HepG2 (cell line): Measurements from ENCODE around the gene ZG16. TPM values are rescaled to one million over a fixed set of nuclear protein-coding genes. Genes with fewer than 3 reads are reported as not detected.

Source experiments
- AKNA ChIP-seq: sonication (generic); formaldehyde crosslinking; IDR thresholded peaks from 2 replicates; pipeline ENCODE4 v1.4.0; 2020; ENCODE audit warnings: missing genetic modification reagents, borderline replicate concordance
- GATAD2A ChIP-seq: IDR thresholded peaks from 2 replicates; pipeline ENCODE4 v1.6.1; 2016
- HNF4G ChIP-seq, 2 experiments: sonication (generic) in 1 of 2; formaldehyde crosslinking in 1 of 2; IDR thresholded peaks; 2 replicates each; pipeline versions ENCODE4 v1.4.0 to v1.6.1; 2011 to 2020; ENCODE audit warnings: borderline replicate concordance in 2 of 2, low read depth in 2 of 2, mild to moderate bottlenecking in 2 of 2, low read length in 1 of 2, missing genetic modification reagents in 1 of 2, moderate library complexity in 1 of 2
- HNRNPLL ChIP-seq: fragments of 200-400 bp; formaldehyde crosslinking; IDR thresholded peaks from 2 replicates; pipeline ENCODE4 v1.6.1; 2017; ENCODE audit warnings: mild to moderate bottlenecking, low read depth, low read length; ENCODE audit not compliant: poor library complexity, severe bottlenecking
- IRF2 ChIP-seq: IDR thresholded peaks from 2 replicates; pipeline ENCODE4 v1.6.1; 2018; ENCODE audit warnings: missing genetic modification reagents, missing compliant biosample characterization
- IRX3 ChIP-seq: sonication (generic); formaldehyde crosslinking; IDR thresholded peaks from 2 replicates; pipeline ENCODE4 v1.8.1; 2023; ENCODE audit warnings: mild to moderate bottlenecking, low read depth, missing genetic modification reagents, borderline replicate concordance
- PAXIP1 ChIP-seq: sonication (generic); formaldehyde crosslinking; conservative IDR thresholded peaks from 2 replicates; pipeline ENCODE4 v1.4.0; 2020; ENCODE audit warnings: mild to moderate bottlenecking, missing genetic modification reagents, moderate library complexity
- RXRB ChIP-seq: IDR thresholded peaks from 2 replicates; pipeline ENCODE4 v1.6.1; 2016; ENCODE audit warnings: borderline replicate concordance, missing genetic modification reagents, missing compliant biosample characterization
- ZGPAT ChIP-seq: IDR thresholded peaks from 2 replicates; pipeline ENCODE4 v1.6.1; 2016; ENCODE audit warnings: mild to moderate bottlenecking
- ZNF253 ChIP-seq: sonication (generic); formaldehyde crosslinking; IDR thresholded peaks from 2 replicates; pipeline ENCODE4 v1.8.0; 2022; ENCODE audit warnings: mild to moderate bottlenecking, missing genetic modification reagents, borderline replicate concordance
- ZNF362 ChIP-seq: sonication (generic); formaldehyde crosslinking; IDR thresholded peaks from 2 replicates; pipeline ENCODE4 v1.4.0; 2020; ENCODE audit warnings: missing genetic modification reagents, mild to moderate bottlenecking, borderline replicate concordance
- ZNF430 ChIP-seq: sonication (generic); formaldehyde crosslinking; IDR thresholded peaks from 2 replicates; pipeline ENCODE4 v1.9.0; 2021; ENCODE audit warnings: mild to moderate bottlenecking, missing genetic modification reagents
- ZNF441 ChIP-seq: sonication (generic); formaldehyde crosslinking; IDR thresholded peaks from 2 replicates; pipeline ENCODE4 v1.7.0; 2021; ENCODE audit warnings: missing genetic modification reagents, borderline replicate concordance
- ZNF597 ChIP-seq: sonication (generic); formaldehyde crosslinking; IDR thresholded peaks from 2 replicates; pipeline ENCODE4 v1.5.0; 2020; ENCODE audit warnings: missing genetic modification reagents
- ZNF674 ChIP-seq: sonication (generic); formaldehyde crosslinking; IDR thresholded peaks from 2 replicates; pipeline ENCODE4 v1.5.0; 2020; ENCODE audit warnings: low read depth, mild to moderate bottlenecking, missing genetic modification reagents
- polyA plus RNA-seq, 8 experiments: library from polyadenylated mRNA; depleted of rRNA in 3 of 8; stranded (reverse) in 7 of 8; unstranded in 1 of 8; fragments of >200 nt; fragmentation: Illumina TruSeq in 4 of 8; extraction: Trizol in 4 of 8; gene quantifications; 2 replicates each; pipeline versions ENCODE4 v1.2.1 to v1.2.3, GENCODE V29; 2011 to 2016; ENCODE audit warnings: low read depth in 4 of 8, missing spikeins in 1 of 8, mixed read lengths in 1 of 8; ENCODE audit not compliant: insufficient read depth in 1 of 8
- total RNA-seq, 5 experiments: library from RNA; depleted of rRNA; stranded (reverse); fragments of >200 nt; fragmentation: Illumina TruSeq; extraction: Trizol; gene quantifications; 2 replicates each; pipeline ENCODE4 v1.2.3, GENCODE V29; 2016; ENCODE audit warnings: low read depth in 1 of 5

The ZG16 gene
- total and polyA plus RNA-seq, 2 of the 13 experiments (the other 11 are each of a cell fraction or from before 2014, with no cell fraction given) = 0.04 to 0.07 TPM

- TF ChIP-seq IRF2 = 0 out of 2 replicates have a peak, but pooled peaks have one; percentile 26
- TF ChIP-seq GATAD2A (CRISPR knock-in tag) = peak; percentile 85
- no peak for TF ChIP-seq HNRNPLL
- peak; percentile 71 for TF ChIP-seq RXRB (CRISPR knock-in tag)
- TF ChIP-seq ZNF430 (CRISPR knock-in tag) = no peak
- TF ChIP-seq AKNA (CRISPR knock-in tag) = no peak
- TF ChIP-seq PAXIP1 = peak; percentile 89
- no peak for TF ChIP-seq IRX3 (CRISPR knock-in tag)
- TF ChIP-seq ZNF253 (CRISPR knock-in tag) = no peak
- TF ChIP-seq ZNF597 (CRISPR knock-in tag) = no peak
- peak; percentile 93 for TF ChIP-seq HNF4G (IDR thresholded peaks at IDR 0.05; ENCODE audit: borderline replicate concordance, low read depth, low read length)
- TF ChIP-seq HNF4G (CRISPR knock-in tag; IDR thresholded peaks at IDR 0.05; ENCODE audit: borderline replicate concordance, low read depth) = peak; percentile 63; the same call in 1 of the 2 replicates
- TF ChIP-seq ZNF362 (CRISPR knock-in tag) = peak; percentile 98
- 0 out of 2 replicates have a peak, but pooled peaks have one; percentile 47 for TF ChIP-seq ZNF441 (CRISPR knock-in tag)
- TF ChIP-seq ZNF674 (CRISPR knock-in tag) = 0 out of 2 replicates have a peak, but pooled peaks have one; percentile 8
- peak; percentile 64; the same call in 1 of the 2 replicates for TF ChIP-seq ZGPAT (CRISPR knock-in tag)
Measured at GRCh38 chr16:29757950-29758466, 20.0 kb upstream of the ZG16 start (continued).
